ENCODE results near the gene FTSJ1. TPM values are rescaled to one million over a fixed set of nuclear protein-coding genes. Genes with fewer than 3 reads are reported as not detected.
A peak's percentile ranks its signal among the peaks of the same experiment; 100 is the strongest.
"Not testable (repeated sequence)": the region's sequence is repeated elsewhere in the genome, so short reads cannot be mapped to it uniquely, and the experiment has no call there.

Gene FTSJ1
- total RNA-seq, 1 donor from 2014 or later: 15.1 TPM

DNA sequence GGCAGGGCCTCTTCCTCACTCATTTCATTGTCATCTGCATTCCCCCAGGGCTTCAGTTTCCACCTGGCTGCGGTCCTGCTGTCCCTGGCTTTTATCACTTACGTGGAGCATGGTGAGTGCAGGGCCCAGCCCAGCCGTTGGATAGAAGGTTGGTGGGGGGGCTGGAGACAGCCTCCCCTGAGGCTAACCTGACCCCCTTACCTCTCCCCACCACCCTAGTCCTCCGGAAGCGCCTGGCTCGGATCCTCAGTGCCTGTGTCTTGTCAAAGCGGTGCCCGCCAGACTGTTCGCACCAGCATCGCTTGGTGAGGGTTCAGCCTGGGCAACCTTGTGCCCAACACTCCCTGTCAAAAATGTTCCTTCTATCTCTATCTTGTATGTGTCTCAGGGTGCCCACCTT lies 39.8 kb downstream of the FTSJ1 start:
- no peak for DNase-seq
- intact Hi-C loops (cut with micrococcal nuclease): no loop called here
- peak; percentile 32 for ATAC-seq

DNA sequence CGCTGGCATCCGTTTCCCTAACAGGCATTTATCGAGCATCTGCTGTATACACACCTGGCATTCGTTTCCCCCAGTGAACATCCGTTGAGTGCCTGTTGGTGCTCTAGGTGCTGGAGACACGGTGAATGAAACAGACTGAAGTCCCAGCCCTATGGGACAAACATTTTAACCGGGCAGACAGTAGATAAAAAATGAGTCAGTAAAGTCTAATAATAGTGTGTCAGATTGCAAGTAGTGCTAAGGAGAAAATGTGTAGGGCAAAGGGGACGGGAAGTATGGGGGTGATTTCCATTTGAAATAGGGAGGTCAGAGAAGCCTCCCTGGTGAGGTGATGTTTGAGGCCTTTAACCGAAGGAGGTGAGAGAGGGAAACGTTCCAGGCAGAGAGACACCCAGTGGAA lies 40.3 kb downstream of the FTSJ1 start:
- no peak for DNase-seq
- ATAC-seq: peak; percentile 69
- intact Hi-C loops (cut with micrococcal nuclease): no loop called here

DNA sequence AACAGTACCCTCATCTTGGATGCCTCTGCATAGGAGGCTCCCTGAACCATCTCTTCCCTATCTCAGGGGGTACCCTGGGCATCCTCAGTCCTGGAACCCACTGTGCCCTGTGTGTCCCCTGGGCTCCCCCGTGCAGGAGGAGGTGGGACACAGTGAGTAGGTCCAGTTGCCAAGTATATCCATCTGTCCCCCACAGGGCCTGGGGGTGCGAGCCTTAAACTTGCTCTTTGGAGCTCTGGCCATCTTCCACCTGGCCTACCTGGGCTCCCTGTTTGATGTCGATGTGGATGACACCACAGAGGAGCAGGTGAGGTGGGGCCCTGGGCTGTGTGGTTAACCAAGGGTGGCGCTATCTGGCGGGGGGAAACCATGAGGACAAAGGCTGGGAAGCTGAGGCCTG lies 41.0 kb downstream of the FTSJ1 start:
- intact Hi-C loops (cut with micrococcal nuclease): no loop called here
- DNase-seq: no peak

DNA sequence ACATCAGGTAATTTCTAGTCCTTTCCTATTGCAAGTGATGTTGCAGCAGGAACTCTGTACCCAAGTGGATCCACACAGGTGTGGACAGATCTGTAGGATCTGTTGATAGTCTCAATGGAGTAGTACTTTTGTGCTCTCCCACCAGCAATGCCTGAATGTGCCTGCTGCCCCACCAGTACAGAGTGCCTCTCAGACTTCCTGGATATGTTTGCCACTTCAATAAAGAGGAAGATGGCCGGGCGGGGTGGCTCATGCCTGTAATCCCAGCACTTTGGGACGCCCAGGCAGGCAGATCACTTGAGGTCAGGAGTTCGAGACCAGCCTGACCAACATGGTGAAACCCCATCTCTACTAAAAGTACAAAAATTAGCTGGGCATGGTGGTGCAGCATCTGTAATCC lies 43.5 kb downstream of the FTSJ1 start:
- intact Hi-C loops (cut with micrococcal nuclease); ATAC-seq; DNase-seq: not testable (repeated sequence)

More for the DNA sequence above, 41.0 kb downstream of the FTSJ1 start:
- no peak for ATAC-seq

DNA sequence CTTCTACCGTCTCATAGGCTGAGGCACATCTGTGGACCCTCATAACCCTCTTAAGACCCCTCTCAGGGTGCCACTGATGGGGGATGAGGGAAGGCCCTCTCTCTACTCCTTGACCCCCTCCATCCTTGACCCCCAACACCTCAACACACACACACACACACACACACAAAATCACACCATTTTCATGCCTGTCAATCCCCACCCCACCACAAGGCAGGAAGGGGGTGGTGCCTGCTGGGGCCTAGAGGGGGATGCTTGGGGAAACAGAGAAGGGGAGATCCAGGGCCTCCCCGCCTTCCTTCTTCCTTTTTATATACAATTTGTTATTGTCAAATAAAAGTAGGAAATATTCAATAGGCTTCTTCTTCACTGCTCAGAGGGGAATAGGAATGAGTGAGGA lies 44.5 kb downstream of the FTSJ1 start:
- intact Hi-C loops (cut with micrococcal nuclease): no loop called here
- DNase-seq: no peak
- no peak for ATAC-seq

DNA sequence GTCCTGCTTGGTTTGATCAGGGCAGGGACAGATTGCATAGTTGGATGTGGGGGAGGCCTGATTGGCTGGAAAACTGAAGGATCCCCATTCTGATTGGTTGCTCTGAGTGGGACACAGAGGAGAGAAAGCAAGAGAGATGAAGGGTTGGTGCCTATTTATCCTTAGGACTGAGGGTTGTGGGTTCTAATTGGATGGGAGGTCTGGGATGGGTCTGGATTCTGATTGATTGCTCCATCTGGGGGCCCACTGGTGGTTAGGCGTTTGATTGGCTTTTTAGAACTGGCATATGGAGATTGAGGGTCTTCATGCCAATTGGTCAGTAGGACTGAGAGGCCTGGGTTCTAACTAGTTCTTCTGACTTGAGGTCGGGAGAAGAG lies 45.0 kb downstream of the FTSJ1 start:
- intact Hi-C loops (cut with micrococcal nuclease): no loop called here
- ATAC-seq: no peak
- no peak for DNase-seq

DNA sequence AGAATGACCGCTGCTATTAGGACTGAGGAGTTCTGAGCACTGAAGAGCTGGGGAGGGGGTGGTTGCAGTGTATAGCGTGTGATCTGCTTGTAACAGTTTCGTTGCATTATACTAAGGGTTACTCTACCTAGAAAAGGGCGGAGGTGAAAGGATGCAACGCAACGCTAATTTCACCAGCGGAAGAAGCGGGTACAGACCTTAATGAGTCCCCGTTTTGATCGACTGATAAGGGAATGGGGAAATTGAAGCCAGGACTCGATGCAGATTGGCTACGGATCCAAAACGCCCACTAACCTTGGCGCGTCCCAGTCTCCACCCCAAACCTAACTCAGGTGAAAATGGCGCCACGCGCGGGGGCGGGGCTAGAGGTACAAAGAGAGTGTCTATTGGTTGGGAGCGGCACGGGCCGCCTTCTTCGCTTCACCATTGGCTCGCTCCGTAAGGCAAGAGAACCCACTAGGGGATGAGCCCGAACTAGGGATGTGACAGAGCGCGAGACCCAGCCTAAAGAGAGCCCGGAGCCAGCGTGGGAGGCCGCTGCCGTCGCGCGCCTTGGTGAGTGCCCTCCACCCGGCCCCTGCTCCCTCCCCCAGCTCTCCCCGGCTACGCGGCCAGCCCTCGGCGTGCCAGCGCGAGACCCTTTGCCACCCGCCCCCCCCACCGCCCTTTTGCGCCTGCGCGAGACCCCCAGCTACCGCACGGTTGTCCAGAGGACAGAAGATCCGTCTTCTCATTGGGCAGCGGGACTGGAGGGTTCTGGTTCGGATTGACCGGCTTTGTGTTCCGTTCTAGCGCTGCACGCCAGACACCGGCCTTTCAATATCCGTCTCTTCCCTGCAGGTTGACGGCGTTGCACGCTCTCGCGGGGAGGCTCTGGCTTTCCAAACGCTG lies 45.6 kb downstream of the FTSJ1 start, which contains the start of gene EBP:
TSS of gene EBP (plus strand) at position 456 of the 891 bp plus-strand sequence. CDS start 1,964 bp downstream, outside the sequence.
- intact Hi-C loops (cut with micrococcal nuclease): no loop called here
- peak; percentile 92 for DNase-seq
- ATAC-seq: peak; percentile 99

DNA sequence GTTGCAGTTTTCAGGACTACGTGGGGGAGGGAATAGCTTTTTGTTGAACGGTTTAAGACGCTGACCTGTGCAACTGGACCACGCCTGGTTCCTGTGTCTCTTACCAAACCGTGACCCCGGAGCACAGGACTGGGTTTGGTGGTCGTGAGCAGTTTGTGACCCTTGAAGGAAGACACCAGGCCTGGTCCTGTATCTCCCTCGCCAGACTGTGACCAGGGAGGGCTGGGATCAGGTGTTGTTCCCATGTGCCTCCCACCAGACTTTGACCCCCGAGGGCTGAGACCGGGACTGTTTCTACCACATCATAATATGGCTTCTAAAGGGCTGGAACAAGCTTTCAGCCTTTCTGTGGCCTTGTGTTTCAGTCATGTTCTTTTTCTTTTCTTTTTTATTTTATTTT lies 46.3 kb downstream of the FTSJ1 start:
- ATAC-seq (no peak), DNase-seq (no peak)
- intact Hi-C loops (cut with micrococcal nuclease): no loop called here

DNA sequence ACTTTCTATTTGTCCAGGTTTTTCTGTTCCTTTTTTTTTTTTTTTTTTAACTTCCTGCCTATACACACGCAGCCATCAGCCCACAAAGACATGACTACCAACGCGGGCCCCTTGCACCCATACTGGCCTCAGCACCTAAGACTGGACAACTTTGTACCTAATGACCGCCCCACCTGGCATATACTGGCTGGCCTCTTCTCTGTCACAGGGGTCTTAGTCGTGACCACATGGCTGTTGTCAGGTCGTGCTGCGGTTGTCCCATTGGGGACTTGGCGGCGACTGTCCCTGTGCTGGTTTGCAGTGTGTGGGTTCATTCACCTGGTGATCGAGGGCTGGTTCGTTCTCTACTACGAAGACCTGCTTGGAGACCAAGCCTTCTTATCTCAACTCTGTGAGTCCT lies 47.7 kb downstream of the FTSJ1 start:
- no peak for DNase-seq
- no peak for ATAC-seq
- intact Hi-C loops (cut with micrococcal nuclease): no loop called here

DNA sequence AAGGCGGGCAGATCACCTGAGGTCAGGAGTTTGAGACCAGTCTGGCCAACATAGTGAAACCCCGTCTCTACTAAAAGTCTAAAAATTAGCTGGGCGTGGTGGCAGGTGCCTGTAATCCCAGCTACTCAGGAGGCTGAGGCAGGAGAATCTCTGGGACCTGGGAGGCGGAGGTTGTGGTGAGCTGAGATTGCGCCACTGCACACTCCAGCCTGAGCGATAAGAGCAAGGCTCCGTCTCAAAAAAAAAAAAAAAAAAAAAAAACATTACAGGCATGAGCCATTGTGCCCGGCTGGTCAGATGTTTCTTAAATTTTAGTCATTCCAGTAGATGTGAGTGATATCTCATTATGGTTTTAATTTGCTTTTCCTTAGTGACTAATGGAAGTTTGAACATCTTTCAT lies 49.9 kb downstream of the FTSJ1 start:
- intact Hi-C loops (cut with micrococcal nuclease); ATAC-seq: not testable (repeated sequence)

DNA sequence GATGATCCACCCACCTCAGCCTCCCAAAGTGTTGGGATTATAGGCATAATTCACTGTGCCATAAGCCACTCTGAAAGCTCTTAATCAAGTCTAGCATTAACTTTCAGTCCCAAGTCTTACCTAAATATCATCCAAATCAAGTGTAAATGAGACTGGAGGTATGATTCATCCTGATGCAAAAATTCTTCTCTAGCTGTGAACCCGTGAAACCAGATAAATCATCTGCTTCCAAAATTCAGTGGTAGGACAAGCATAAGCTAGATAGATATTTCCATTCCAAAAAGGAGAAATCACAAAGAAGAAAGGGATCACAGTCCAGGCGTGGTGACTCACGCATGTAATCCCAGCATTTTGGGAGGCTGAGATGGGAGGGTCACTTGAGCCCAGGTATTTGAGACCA lies 54.7 kb downstream of the FTSJ1 start:
- ATAC-seq: no peak
- DNase-seq: no peak
- intact Hi-C loops (cut with micrococcal nuclease): no loop called here

More for the DNA sequence above, 49.9 kb downstream of the FTSJ1 start:
- not testable (repeated sequence) for DNase-seq

DNA sequence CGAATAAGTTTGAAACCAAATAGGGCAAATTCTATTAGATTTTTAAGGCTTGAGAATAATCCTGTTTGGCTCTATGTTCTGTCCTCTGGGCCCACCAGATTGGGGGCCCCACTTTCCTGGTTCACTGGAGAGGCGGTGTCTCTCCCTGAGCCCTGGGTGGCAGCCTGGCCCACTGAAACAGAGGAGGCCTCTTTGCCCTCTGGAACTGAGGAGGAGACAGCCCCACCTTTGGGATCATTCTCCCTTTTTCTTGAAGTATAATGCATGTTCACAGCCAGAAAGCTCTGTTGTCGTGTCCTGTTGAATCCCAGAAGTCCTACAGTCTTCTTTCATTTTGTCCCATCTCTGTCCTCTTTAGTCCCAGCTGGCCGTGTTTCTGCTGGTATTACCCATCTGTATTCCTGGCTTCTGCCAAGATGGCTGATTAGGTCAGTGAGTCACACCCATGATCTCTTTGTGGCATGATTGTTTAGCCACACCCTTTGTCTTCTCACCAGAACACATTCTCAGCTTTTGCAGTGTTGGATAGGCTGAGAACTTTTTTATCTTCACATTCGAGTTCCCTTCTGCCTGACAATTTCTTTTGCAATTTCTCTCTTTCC lies 55.5 kb downstream of the FTSJ1 start:
- no peak for DNase-seq
- intact Hi-C loops (cut with micrococcal nuclease): no loop called here
- ATAC-seq: peak; percentile 80

DNA sequence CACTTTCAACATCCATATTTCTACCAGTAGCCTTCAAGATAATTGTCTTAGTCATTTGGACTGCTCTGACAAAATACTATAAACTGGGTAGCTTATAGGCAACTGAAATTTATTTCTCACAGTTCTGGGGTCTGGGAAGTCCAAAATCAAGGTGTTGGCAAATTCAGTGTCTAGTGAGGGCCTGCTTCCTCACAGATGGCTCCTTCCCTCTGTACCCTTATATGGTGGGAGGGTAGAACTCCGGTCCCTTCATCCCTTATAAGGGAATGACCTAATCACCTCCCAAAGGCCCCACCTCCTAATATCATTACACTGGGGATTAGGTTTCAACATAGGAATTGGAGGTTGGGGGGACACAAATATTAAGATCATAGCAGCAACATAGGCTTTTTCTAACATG lies 56.2 kb downstream of the FTSJ1 start:
- intact Hi-C loops (cut with micrococcal nuclease): no loop called here
- DNase-seq (no peak), ATAC-seq (no peak)

DNA sequence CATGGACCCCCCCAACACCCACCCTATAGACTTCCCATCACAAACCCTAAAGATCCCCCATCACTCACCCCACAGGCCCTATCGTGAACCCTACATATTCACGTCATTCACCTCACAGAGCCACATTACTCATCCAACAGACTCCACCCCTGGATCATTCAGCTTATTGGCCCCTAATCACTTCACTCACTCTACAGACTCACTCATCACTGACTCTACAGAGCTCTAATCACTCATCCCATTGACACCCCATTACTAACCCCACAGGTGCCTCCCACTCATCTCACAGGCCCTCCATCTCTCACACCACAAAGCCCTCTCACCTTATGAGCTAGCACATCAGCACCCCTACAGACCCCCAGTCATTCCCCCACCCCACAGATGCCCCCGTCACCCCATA lies 57.2 kb downstream of the FTSJ1 start:
- ATAC-seq: no peak
- intact Hi-C loops (cut with micrococcal nuclease): no loop called here
- no peak for DNase-seq

Other genes with a start within 250 kb of the FTSJ1 start
- gene SSX1, start 220.8 kb upstream of the FTSJ1 start, total RNA-seq: not detected
- not detected for gene SSX3, start 119.5 kb upstream of the FTSJ1 start, total RNA-seq
- not detected for gene SSX4, start 92.7 kb upstream of the FTSJ1 start, total RNA-seq
- gene SSX4B, start 64.2 kb upstream of the FTSJ1 start, total RNA-seq: not detected
- gene SLC38A5, start 5.9 kb upstream of the FTSJ1 start, total RNA-seq: 0.50 TPM
- 13.2 TPM for gene PORCN, start 32.8 kb downstream of the FTSJ1 start, total RNA-seq
- gene EBP, start 45.6 kb downstream of the FTSJ1 start, total RNA-seq: 55.4 TPM
- gene TBC1D25, start 63.5 kb downstream of the FTSJ1 start, total RNA-seq: 15.4 TPM
- gene RBM3, start 98.3 kb downstream of the FTSJ1 start, total RNA-seq: 103 TPM
- gene WDR13, start 121.3 kb downstream of the FTSJ1 start, total RNA-seq: 164 TPM
- gene WAS, start 207.6 kb downstream of the FTSJ1 start, total RNA-seq: 2.6 TPM
- gene SUV39H1, start 220.5 kb downstream of the FTSJ1 start, total RNA-seq: 2.4 TPM

All from left ventricle myocardium superior (tissue), 1 donor.